ENCODE measurements around the gene RASEF. TPM values are rescaled to one million over a fixed set of nuclear protein-coding genes. Genes with fewer than 3 reads are reported as not detected.

The RASEF gene
- total RNA-seq, 1 donor from 2014 or later, result 0.28 TPM

GRCh38 chr9:83034026-83034425 is 28.9 kb downstream of the RASEF start:
- no peak overlapping the region for H3K4me3 Mint-ChIP-seq (ENCODE audit: unreplicated experiment)
- TF ChIP-seq CTCF (IDR thresholded peaks at IDR 0.05; ENCODE audit: unreplicated experiment), result no peak
- H3K36me3 Mint-ChIP-seq (ENCODE audit: low read depth, unreplicated experiment), result no peaks in the 10 kb centered on the region
- H3K9me3 Mint-ChIP-seq (ENCODE audit: unreplicated experiment), result no peaks in the 10 kb centered on the region
- H3K27ac Mint-ChIP-seq (ENCODE audit: unreplicated experiment), result no peak overlapping the region
- DNase-seq (ENCODE audit: low spot score), result no peak
- H3K27me3 Mint-ChIP-seq (ENCODE audit: unreplicated experiment), result no peaks in the 10 kb centered on the region
- peaks cover 5% of the 10 kb centered on the region for H3K4me1 Mint-ChIP-seq (ENCODE audit: unreplicated experiment)

DNA sequence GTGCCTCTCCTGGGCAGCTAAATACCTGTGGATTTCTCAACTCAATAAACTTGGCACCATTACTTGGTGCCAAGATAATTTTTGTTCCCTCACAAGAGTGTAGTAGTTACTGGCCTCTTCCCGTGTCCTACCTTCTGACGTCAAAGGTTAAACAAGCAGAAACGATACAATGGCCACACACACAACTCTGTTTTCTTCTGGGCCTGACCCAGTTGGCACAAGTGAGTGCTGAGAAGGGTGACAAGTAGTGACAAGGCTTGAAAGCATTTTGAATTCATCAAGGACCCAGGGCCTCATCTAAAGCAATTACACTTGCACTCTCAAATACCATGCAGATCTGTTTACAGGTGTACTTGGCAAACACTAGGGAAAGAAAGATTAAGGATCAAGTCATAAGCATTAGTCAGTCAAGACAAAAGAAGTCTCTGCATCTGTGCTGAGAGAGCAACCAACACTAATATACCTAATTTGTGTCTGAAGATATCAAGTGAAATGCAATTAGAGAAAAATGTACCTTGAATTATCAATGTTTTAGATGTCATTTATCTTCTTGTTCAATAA is 30.8 kb downstream of the RASEF start:
- no peak overlapping the region for H3K4me3 Mint-ChIP-seq (ENCODE audit: unreplicated experiment)
- DNase-seq (ENCODE audit: low spot score), result no peak
- no peak for TF ChIP-seq CTCF (IDR thresholded peaks at IDR 0.05; ENCODE audit: unreplicated experiment)
- H3K9me3 Mint-ChIP-seq (ENCODE audit: unreplicated experiment), result no peaks in the 10 kb centered on the region
- peaks cover 5% of the 10 kb centered on the region for H3K4me1 Mint-ChIP-seq (ENCODE audit: unreplicated experiment)
- no peaks in the 10 kb centered on the region for H3K36me3 Mint-ChIP-seq (ENCODE audit: low read depth, unreplicated experiment)
- no peaks in the 10 kb centered on the region for H3K27me3 Mint-ChIP-seq (ENCODE audit: unreplicated experiment)
- no peak overlapping the region for H3K27ac Mint-ChIP-seq (ENCODE audit: unreplicated experiment)

DNA sequence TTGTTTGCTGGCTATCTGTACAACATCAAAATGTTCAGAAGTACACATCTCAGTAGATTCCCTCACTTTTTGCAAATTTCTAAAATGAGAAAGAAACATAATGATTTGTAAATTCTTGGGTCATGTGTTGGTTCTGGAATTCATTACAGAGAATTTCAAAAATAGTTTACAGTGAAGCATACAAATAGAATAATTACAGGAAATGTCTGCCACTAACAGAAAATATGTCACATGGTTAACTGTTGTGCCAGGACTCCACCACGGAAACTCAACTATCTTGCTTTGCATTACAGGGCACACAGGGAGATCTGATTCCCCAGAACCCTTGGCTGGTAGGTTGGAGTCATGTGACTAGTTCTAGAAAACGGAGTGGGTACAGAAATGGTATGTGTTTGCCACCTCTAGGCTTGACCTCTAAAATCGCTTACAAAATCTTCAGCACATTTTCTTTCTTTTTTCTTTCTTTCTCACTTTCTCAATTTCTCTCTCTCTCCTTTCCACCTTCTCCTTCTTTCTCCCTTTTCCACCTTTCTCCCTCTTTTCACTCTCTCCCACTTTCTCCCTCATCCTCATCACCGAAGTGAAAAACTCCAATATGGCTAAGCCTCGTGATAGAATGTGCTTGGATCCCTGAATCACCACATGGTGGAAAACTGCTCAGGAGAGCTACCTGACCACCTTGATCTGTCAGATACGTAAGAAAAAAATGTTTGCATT is 32.4 kb downstream of the RASEF start:
- Mint-ChIP-seq H3K27ac (ENCODE audit: unreplicated experiment) (no peak overlapping the region), H3K9me3 (ENCODE audit: unreplicated experiment) (no peaks in the 10 kb centered on the region), H3K36me3 (ENCODE audit: low read depth, unreplicated experiment) (no peaks in the 10 kb centered on the region), H3K27me3 (ENCODE audit: unreplicated experiment) (no peaks in the 10 kb centered on the region), H3K4me3 (ENCODE audit: unreplicated experiment) (no peak overlapping the region), H3K4me1 (ENCODE audit: unreplicated experiment) (peaks cover 5% of the 10 kb centered on the region)
- no peak for TF ChIP-seq CTCF (IDR thresholded peaks at IDR 0.05; ENCODE audit: unreplicated experiment)
- DNase-seq (ENCODE audit: low spot score), result no peak

GRCh38 chr9:83029531-83030137 is 33.3 kb downstream of the RASEF start:
- Mint-ChIP-seq H3K27ac (ENCODE audit: unreplicated experiment) (no peak overlapping the region), H3K27me3 (ENCODE audit: unreplicated experiment) (no peaks in the 10 kb centered on the region), H3K9me3 (ENCODE audit: unreplicated experiment) (no peaks in the 10 kb centered on the region), H3K4me1 (ENCODE audit: unreplicated experiment) (peaks cover 5% of the 10 kb centered on the region), H3K4me3 (ENCODE audit: unreplicated experiment) (no peak overlapping the region), H3K36me3 (ENCODE audit: low read depth, unreplicated experiment) (no peaks in the 10 kb centered on the region)
- no peak for TF ChIP-seq CTCF (IDR thresholded peaks at IDR 0.05; ENCODE audit: unreplicated experiment)
- DNase-seq (ENCODE audit: low spot score), result no peak
